ENCODE data around the gene RSPH9.

RSPH9 gene

GRCh38 chr6:43682724-43683429 lies 38.0 kb downstream of the RSPH9 start:
- TF ChIP-seq MAX (IDR thresholded peaks at IDR 0.05; ENCODE audit: low read depth, low read length) (no peak), POLR2A (IDR thresholded peaks at IDR 0.05; ENCODE audit: extremely low read depth, insufficient read length) (no peak), CTCF (IDR thresholded peaks at IDR 0.05; ENCODE audit: low read depth, low read length) (no peak), MYC (IDR thresholded peaks at IDR 0.05; ENCODE audit: low read depth, low read length) (no peak)
- DNase-seq (ENCODE audit: low read depth) = no peak
- H3K4me3 ChIP-seq (ENCODE audit: low read depth, low read length) = no peak overlapping the region

- DNase-seq (ENCODE audit: low read depth) = peak; percentile 58
- TF ChIP-seq CTCF (IDR thresholded peaks at IDR 0.05; ENCODE audit: low read depth, low read length) = no peak
- no peak for TF ChIP-seq MYC (IDR thresholded peaks at IDR 0.05; ENCODE audit: low read depth, low read length)
- TF ChIP-seq POLR2A (IDR thresholded peaks at IDR 0.05; ENCODE audit: extremely low read depth, insufficient read length) = no peak
- no peak for TF ChIP-seq MAX (IDR thresholded peaks at IDR 0.05; ENCODE audit: low read depth, low read length)
Measured at GRCh38 chr6:43683708-43684455, 39.0 kb downstream of the RSPH9 start.

GRCh38 chr6:43687079-43687436 lies 42.2 kb downstream of the RSPH9 start:
- TF ChIP-seq POLR2A (IDR thresholded peaks at IDR 0.05; ENCODE audit: extremely low read depth, insufficient read length) = no peak
- no peak for TF ChIP-seq MYC (IDR thresholded peaks at IDR 0.05; ENCODE audit: low read depth, low read length)
- no peak for TF ChIP-seq CTCF (IDR thresholded peaks at IDR 0.05; ENCODE audit: low read depth, low read length)
- no peak for TF ChIP-seq MAX (IDR thresholded peaks at IDR 0.05; ENCODE audit: low read depth, low read length)
- no peak for DNase-seq (ENCODE audit: low read depth)
- peak overlapping the region; percentile 89 for H3K4me3 ChIP-seq (ENCODE audit: low read depth, low read length)

More at GRCh38 chr6:43683708-43684455, 39.0 kb downstream of the RSPH9 start:
- no peak overlapping the region for H3K4me3 ChIP-seq (ENCODE audit: low read depth, low read length)

- peak within 1 kb of the TSS; percentile 89 for H3K4me3 ChIP-seq (ENCODE audit: low read depth, low read length)
- peak; percentile 84 for DNase-seq (ENCODE audit: low read depth)
- no peak; the same call in none of the 2 replicates for TF ChIP-seq MYC (IDR thresholded peaks at IDR 0.05; ENCODE audit: low read depth, low read length)
- no peak for TF ChIP-seq CTCF (IDR thresholded peaks at IDR 0.05; ENCODE audit: low read depth, low read length)
- peak; percentile 76 for TF ChIP-seq POLR2A (IDR thresholded peaks at IDR 0.05; ENCODE audit: extremely low read depth, insufficient read length)
- TF ChIP-seq MAX (IDR thresholded peaks at IDR 0.05; ENCODE audit: low read depth, low read length) = 0 out of 2 replicates have a peak, but pooled peaks have one; percentile 19
Measured at GRCh38 chr6:43687437-43688347, 42.9 kb downstream of the RSPH9 start, which contains the start of gene MRPS18A. Gene MRPS18A (minus strand): TSS chr6:43687791. CDS start chr6:43687779, 12 bp downstream.

GRCh38 chr6:43689421-43689820 lies 44.6 kb downstream of the RSPH9 start:
- no peak for TF ChIP-seq MYC (IDR thresholded peaks at IDR 0.05; ENCODE audit: low read depth, low read length)
- TF ChIP-seq POLR2A (IDR thresholded peaks at IDR 0.05; ENCODE audit: extremely low read depth, insufficient read length) = no peak
- no peak for TF ChIP-seq CTCF (IDR thresholded peaks at IDR 0.05; ENCODE audit: low read depth, low read length)
- no peak for TF ChIP-seq MAX (IDR thresholded peaks at IDR 0.05; ENCODE audit: low read depth, low read length)
- no peak overlapping the region for H3K4me3 ChIP-seq (ENCODE audit: low read depth, low read length)
- no peak for DNase-seq (ENCODE audit: low read depth)
